Activated CD4-positive, alpha-beta T cell treated with anti-CD3 and anti-CD28 coated beads, Interleukin-2, amount 50 U/mL, for 48 hours (primary cell): ENCODE data around the gene SHROOM1.
"Not testable (repeated sequence)": the region's sequence is repeated elsewhere in the genome, so short reads cannot be mapped to it uniquely, and the experiment has no call there.

Experiments
- DNase-seq, 2 experiments: peaks; one replicate each; pipeline ENCODE4 v3.0.0-alpha.2; 2020

Gene SHROOM1, protein sequence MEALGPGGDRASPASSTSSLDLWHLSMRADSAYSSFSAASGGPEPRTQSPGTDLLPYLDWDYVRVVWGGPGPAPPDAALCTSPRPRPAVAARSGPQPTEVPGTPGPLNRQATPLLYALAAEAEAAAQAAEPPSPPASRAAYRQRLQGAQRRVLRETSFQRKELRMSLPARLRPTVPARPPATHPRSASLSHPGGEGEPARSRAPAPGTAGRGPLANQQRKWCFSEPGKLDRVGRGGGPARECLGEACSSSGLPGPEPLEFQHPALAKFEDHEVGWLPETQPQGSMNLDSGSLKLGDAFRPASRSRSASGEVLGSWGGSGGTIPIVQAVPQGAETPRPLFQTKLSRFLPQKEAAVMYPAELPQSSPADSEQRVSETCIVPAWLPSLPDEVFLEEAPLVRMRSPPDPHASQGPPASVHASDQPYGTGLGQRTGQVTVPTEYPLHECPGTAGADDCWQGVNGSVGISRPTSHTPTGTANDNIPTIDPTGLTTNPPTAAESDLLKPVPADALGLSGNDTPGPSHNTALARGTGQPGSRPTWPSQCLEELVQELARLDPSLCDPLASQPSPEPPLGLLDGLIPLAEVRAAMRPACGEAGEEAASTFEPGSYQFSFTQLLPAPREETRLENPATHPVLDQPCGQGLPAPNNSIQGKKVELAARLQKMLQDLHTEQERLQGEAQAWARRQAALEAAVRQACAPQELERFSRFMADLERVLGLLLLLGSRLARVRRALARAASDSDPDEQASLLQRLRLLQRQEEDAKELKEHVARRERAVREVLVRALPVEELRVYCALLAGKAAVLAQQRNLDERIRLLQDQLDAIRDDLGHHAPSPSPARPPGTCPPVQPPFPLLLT

GRCh38 chr5:132830436-132831094 lies at the start of gene SHROOM1:
Gene SHROOM1, minus strand, starts transcription at chr5:132830647. Its CDS starts 4,507 bp downstream, at chr5:132826140.
- DNase-seq, result peak in 1 of 2 experiments; percentile 41

GRCh38 chr5:132877938-132878337 lies 47.5 kb upstream of the SHROOM1 start:
- DNase-seq, result no peak

DNA sequence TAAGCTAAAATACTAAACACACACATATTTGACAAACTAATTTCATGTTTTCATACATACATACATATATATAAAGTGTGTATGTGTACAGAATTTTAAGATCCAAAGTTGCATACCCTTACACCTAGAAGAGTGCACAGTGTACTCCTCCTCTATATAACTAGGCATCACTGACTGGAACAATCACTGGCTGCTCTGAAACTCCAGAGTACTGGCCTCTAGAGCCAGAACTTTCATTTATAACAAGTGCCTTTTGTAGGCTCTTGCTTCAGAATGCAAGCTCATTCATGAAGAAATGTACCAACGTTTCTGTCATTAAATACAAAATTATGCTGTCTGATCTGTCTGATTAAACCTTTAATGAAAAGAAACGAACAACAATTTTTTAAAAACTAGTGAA lies 47.0 kb upstream of the SHROOM1 start:
- no peak for DNase-seq

- no peak for DNase-seq
These were observed 45.7 kb upstream of the SHROOM1 start for GRCh38 chr5:132876020-132876759.

DNA sequence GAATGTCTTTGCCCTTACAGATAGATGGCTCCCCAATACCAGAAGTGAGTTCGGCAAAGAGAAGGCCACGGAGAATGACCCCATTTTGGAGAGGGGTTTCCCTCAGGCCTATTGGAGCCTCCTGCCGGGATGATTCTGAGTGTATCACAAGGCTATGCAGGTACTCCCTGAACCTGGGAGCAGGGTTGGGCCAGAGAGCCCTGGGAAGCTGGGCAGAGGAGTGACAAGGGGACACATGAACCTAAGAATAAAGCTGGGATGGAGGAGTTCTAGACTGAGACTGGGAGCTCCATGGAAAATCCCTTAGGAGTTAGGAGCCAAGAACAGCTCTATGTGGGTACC lies 43.5 kb upstream of the SHROOM1 start:
- no peak for DNase-seq

DNA sequence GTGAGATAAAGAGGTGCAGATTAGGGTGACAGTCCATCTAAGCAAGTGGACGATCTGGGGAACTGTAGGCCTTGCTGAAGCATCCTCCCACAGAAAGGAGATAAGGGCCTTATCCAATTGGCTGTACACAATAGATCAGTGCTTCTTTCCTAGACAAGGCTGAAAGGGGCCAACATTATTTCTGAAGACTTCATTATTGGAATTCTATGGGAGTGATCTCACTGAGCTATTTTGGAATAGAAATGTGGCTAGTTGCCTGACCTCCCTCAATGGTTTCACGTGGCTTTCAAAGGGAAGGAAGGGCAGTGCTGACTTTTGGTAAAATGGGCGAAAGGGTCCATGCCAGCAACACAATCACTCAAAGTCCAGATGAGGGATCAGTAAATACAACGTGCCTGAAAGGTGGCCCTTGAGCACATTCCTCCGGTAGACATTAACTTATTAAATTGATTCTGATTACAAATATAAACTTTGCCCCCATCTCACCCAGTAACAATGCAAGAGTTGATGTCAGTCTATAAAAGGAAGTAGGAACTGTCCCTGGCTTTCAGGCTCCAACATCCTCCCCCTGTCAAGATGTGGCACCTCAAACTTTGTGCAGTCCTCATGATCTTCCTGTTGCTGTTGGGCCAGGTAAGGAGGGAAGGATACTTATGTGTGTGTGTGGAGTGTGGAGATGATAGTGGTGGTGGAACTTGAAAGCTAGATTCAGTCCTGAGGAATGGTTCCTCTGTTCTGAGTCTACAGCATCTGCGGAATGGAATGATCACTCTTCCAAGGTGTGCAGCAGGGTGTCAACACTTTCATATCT lies 42.9 kb upstream of the SHROOM1 start, which contains the start of gene LEAP2:
Gene LEAP2 (plus strand): TSS at position 550 of the 811 bp plus-strand sequence. CDS start 27 bp downstream, at position 577.
- DNase-seq, result no peak

GRCh38 chr5:132872788-132873118 lies 42.3 kb upstream of the SHROOM1 start:
- no peak for DNase-seq

DNA sequence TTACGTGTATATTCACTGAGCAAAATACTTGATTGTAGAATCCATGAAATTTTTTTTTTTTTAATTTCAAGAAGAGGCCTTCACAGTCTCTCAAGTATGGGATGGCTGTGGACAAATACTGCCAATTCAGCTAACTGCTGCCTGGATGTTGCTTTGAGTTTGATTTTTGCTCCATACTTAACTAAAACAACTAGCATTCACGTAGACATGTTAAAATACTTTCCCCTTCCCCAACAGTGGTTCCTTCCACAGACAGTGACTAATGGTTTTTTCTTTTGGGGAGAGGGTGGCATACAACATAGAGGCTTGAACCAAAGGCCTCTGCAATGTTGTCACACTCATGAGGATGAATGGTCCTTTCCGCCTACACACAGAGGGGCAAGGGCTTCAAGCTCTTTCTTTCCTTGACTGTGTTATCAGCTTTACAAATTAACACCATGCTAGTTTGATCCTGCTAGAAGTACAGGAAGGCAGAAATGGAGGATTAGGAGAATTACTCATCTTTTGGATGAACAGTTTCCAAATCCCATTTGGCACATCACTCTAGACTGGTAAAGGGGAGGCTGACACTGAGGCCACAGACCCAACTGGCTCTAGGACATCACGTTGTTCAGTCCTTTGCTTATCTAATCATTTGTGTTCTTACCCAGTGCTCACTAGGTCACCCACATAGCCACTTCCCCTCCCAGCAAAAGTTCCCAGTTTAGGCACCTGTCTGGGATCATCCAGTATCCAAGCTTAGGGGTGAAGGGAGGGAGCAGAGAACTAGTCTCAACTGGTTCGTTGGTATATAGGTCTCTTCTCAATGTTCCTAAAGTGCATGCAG lies 41.2 kb upstream of the SHROOM1 start:
- no peak for DNase-seq

DNA sequence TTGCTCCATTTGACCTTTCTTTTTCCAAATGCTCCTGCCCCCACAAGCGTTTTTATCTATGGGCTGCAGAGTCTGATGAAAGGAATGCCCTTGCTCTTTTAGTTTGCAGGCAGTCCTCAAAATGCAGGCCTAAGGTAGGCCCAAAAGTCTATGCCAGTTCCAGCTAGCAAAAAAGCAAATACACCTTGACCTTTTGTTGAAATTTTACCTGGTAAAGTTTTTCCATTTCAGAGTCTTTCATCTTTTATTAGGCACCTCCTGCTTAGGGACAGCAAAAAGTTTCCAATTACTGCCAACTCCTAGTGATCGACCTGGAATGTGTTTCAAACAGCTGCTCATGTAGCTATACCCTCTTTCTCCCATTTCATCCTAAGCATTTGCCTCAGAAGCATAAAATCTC lies 40.4 kb upstream of the SHROOM1 start:
- DNase-seq, result no peak

DNA sequence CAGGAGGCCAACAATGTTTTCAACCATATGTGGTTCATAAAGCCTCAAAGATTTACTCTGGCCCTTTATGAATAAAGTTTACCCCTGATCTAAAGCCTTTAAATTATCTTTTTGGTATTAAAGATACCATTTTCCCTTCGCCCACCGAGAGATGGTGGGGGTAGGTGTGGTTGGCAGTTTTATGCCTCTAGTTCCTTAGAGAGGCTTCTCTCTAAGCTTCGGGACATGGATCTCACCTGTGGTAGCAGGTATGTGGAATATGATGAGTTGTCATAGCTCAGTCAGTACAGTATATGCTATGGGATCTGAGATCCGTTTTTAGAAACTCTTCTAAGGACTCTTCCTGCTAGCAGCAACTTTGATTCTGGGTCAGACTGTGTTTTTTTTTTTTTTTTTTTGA lies 38.3 kb upstream of the SHROOM1 start:
- no peak for DNase-seq

- no peak for DNase-seq
These were observed 36.6 kb upstream of the SHROOM1 start for GRCh38 chr5:132867046-132867451.

- peak; percentile 92 to 94 for DNase-seq
These were observed 36.0 kb upstream of the SHROOM1 start, which contains the start of the genes GDF9 and UQCRQ for GRCh38 chr5:132866342-132867045. Gene GDF9, minus strand, starts transcription at chr5:132866469. Its CDS starts 1,936 bp downstream, at chr5:132864533. Gene UQCRQ, plus strand, starts transcription at chr5:132866642. Its CDS starts 240 bp downstream, at chr5:132866882.

- DNase-seq, result no peak
These were observed 35.4 kb upstream of the SHROOM1 start for GRCh38 chr5:132865668-132866341.

GRCh38 chr5:132860742-132861141 lies 30.3 kb upstream of the SHROOM1 start:
- DNase-seq, result no peak

GRCh38 chr5:132859889-132860437 lies 29.5 kb upstream of the SHROOM1 start:
- DNase-seq, result no peak

GRCh38 chr5:132856011-132856410 lies 25.6 kb upstream of the SHROOM1 start:
- no peak for DNase-seq

GRCh38 chr5:132854992-132855391 lies 24.5 kb upstream of the SHROOM1 start:
- not testable (repeated sequence) for DNase-seq

GRCh38 chr5:132854301-132854700 lies 23.9 kb upstream of the SHROOM1 start:
- no peak for DNase-seq

GRCh38 chr5:132853790-132854189 lies 23.3 kb upstream of the SHROOM1 start:
- DNase-seq, result no peak
